GM23338 (cell line): ENCODE measurements around the gene SH3BP4. TPM values are rescaled to one million over a fixed set of nuclear protein-coding genes. Genes with fewer than 3 reads are reported as not detected.

Experiments used
- ATAC-seq: fragments of 200-7000 bp; cut with Tn5 transposase; 3 replicates; pipeline ENCODE4 v1.9.1; 2020
- DNase-seq: peaks from one replicate; pipeline ENCODE4 v3.0.0-alpha.2; 2015; ENCODE audit warnings: low spot score
- H2AFZ ChIP-seq: fragments of 200-600 bp; sonication (generic); 2 replicates; pipeline ENCODE4 v1.8.0; 2016; ENCODE audit warnings: antibody characterized with exemption, mild to moderate bottlenecking, moderate library complexity
- H3F3A ChIP-seq: fragments of 200-600 bp; sonication (generic); replicated peaks from 2 replicates; pipeline ENCODE4 v1.8.0; 2017; ENCODE audit warnings: antibody characterized with exemption, mixed run types, low read depth
- H3K27ac ChIP-seq: fragments of 200-600 bp; sonication (generic); 2 replicates; pipeline ENCODE4 v1.6.1; 2016; ENCODE audit warnings: low read depth
- H3K27me3 ChIP-seq: fragments of 200-600 bp; sonication (generic); 2 replicates; pipeline ENCODE4 v1.8.0; 2016; ENCODE audit warnings: mild to moderate bottlenecking, mixed run types, moderate library complexity; ENCODE audit not compliant: insufficient read depth
- H3K36me3 ChIP-seq: fragments of 200-600 bp; sonication (generic); 2 replicates; pipeline ENCODE4 v1.8.0; 2016; ENCODE audit warnings: mild to moderate bottlenecking; ENCODE audit not compliant: insufficient read depth
- H3K4me1 ChIP-seq: fragments of 200-600 bp; sonication (generic); 2 replicates; pipeline ENCODE4 v1.8.0; 2016; ENCODE audit warnings: mild to moderate bottlenecking, moderate library complexity; ENCODE audit not compliant: insufficient read depth
- H3K4me2 ChIP-seq: fragments of 200-600 bp; sonication (generic); 2 replicates; pipeline ENCODE4 v1.7.1; 2017; ENCODE audit warnings: mixed run types
- H3K4me3 ChIP-seq: fragments of 200-600 bp; sonication (generic); 2 replicates; pipeline ENCODE4 v1.6.1; 2016; ENCODE audit warnings: mixed run types
- H3K79me2 ChIP-seq: fragments of 200-600 bp; sonication (generic); replicated peaks from 2 replicates; pipeline ENCODE4 v1.8.0; 2017; ENCODE audit warnings: mild to moderate bottlenecking; ENCODE audit not compliant: insufficient read depth
- H3K9me2 ChIP-seq: fragments of 200-600 bp; sonication (generic); 2 replicates; pipeline ENCODE4 v1.8.0; 2017; ENCODE audit not compliant: insufficient read depth
- H4K20me1 ChIP-seq: fragments of 200-600 bp; sonication (generic); replicated peaks from 2 replicates; pipeline ENCODE4 v1.8.0; 2017; ENCODE audit warnings: mild to moderate bottlenecking; ENCODE audit not compliant: insufficient read depth
- H3K27ac Mint-ChIP-seq: 2 replicates; pipeline ENCODE4 v1.8.0; 2020; ENCODE audit warnings: inconsistent platforms, mild to moderate bottlenecking, moderate library complexity, mixed read lengths
- H3K27me3 Mint-ChIP-seq: 3 replicates; pipeline ENCODE4 v1.8.0; 2022; ENCODE audit warnings: low read depth, mild to moderate bottlenecking, moderate library complexity, mixed read lengths, inconsistent platforms; ENCODE audit not compliant: insufficient read depth, poor library complexity
- H3K36me3 Mint-ChIP-seq: 3 replicates; pipeline ENCODE4 v1.8.0; 2021; ENCODE audit warnings: low read depth, mild to moderate bottlenecking, inconsistent platforms, moderate library complexity, mixed read lengths
- H3K4me1 Mint-ChIP-seq: 3 replicates; pipeline ENCODE4 v1.8.0; 2020; ENCODE audit warnings: mild to moderate bottlenecking, inconsistent platforms, mixed read lengths
- H3K4me3 Mint-ChIP-seq: 3 replicates; pipeline ENCODE4 v1.8.0; 2021; ENCODE audit warnings: moderate library complexity, mild to moderate bottlenecking, inconsistent platforms, mixed read lengths
- H3K9me3 Mint-ChIP-seq: 3 replicates; pipeline ENCODE4 v1.8.0; 2020; ENCODE audit warnings: moderate library complexity, mild to moderate bottlenecking, inconsistent platforms, mixed read lengths
- CREB1 ChIP-seq: fragments of 250-450 bp; sonication (Bioruptor Pico); IDR thresholded peaks from 2 replicates; pipeline ENCODE4 v1.5.0; 2020; ENCODE audit warnings: low read depth, mild to moderate bottlenecking, moderate library complexity
- CTCF ChIP-seq, 2 experiments: fragments of 200-600 bp in 1 of 2; sonication (generic) in 1 of 2; conservative IDR thresholded peaks; 2 replicates each; pipeline versions ENCODE4 v1.5.1 to v1.6.1; 2016 to 2017; ENCODE audit warnings: antibody characterized with exemption in 2 of 2, low read depth in 2 of 2, mild to moderate bottlenecking in 2 of 2, moderate library complexity in 1 of 2
- ETS1 ChIP-seq: IDR thresholded peaks from 2 replicates; pipeline ENCODE4 v1.6.1; 2016; ENCODE audit warnings: antibody characterized with exemption
- EZH2 ChIP-seq: fragments of 200-600 bp; sonication (generic); IDR thresholded peaks from one replicate; pipeline ENCODE4 v1.8.0; 2017; ENCODE audit warnings: antibody characterized with exemption, mild to moderate bottlenecking, low read depth; ENCODE audit not compliant: unreplicated experiment
- EZH2phosphoT487 ChIP-seq: fragments of 200-600 bp; sonication (generic); IDR thresholded peaks from one replicate; pipeline ENCODE4 v1.8.1; 2018; ENCODE audit warnings: antibody characterized with exemption; ENCODE audit not compliant: unreplicated experiment
- JUNB ChIP-seq: IDR thresholded peaks from one replicate; pipeline ENCODE4 v1.6.1; 2016; ENCODE audit warnings: antibody characterized with exemption; ENCODE audit not compliant: unreplicated experiment
- NANOG ChIP-seq: IDR thresholded peaks from 2 replicates; pipeline ENCODE4 v1.6.1; 2016; ENCODE audit warnings: antibody characterized with exemption, borderline replicate concordance
- POLR2AphosphoS5 ChIP-seq: IDR thresholded peaks from 2 replicates; pipeline ENCODE4 v1.6.1; 2016; ENCODE audit warnings: antibody characterized with exemption, low read depth
- STAT1 ChIP-seq: IDR thresholded peaks from one replicate; pipeline ENCODE4 v1.6.1; 2016; ENCODE audit warnings: antibody characterized with exemption; ENCODE audit not compliant: unreplicated experiment
- ZNF114 ChIP-seq: fragments of 250-450 bp; sonication (Bioruptor Pico); IDR thresholded peaks from 2 replicates; pipeline ENCODE4 v1.5.0; 2020; ENCODE audit warnings: mild to moderate bottlenecking, moderate library complexity
- ZNF331 ChIP-seq: fragments of 250-450 bp; sonication (Bioruptor Pico); IDR thresholded peaks from 2 replicates; pipeline ENCODE4 v1.5.0; 2020; ENCODE audit warnings: low read depth, mild to moderate bottlenecking, moderate library complexity
- ZNF462 ChIP-seq: fragments of 250-450 bp; sonication (Bioruptor Pico); IDR thresholded peaks from 2 replicates; pipeline ENCODE4 v1.5.0; 2020; ENCODE audit warnings: mild to moderate bottlenecking, moderate library complexity
- polyA plus RNA-seq: library from polyadenylated mRNA; unstranded; fragments of >200 nt; fragmentation: Nextera tagmentation; extraction: Ambion mirVana; gene quantifications from 2 replicates; pipeline ENCODE4 v1.2.1, GENCODE V29; 2016
- total RNA-seq: library from RNA; depleted of rRNA; stranded (reverse); fragments of >200 nt; shearing (Covaris generic); gene quantifications from 2 replicates; pipeline ENCODE4 v1.2.3, GENCODE V29; 2014
- TF ChIP-seq, protein P1 (sequence below): IDR thresholded peaks from one replicate; pipeline ENCODE4 v1.6.1; 2018; ENCODE audit warnings: antibody characterized with exemption; ENCODE audit not compliant: unreplicated experiment

SH3BP4 gene
- total and polyA plus RNA-seq, 2 experiments from 2014 or later: 15.6 to 50.9 TPM

DNA sequence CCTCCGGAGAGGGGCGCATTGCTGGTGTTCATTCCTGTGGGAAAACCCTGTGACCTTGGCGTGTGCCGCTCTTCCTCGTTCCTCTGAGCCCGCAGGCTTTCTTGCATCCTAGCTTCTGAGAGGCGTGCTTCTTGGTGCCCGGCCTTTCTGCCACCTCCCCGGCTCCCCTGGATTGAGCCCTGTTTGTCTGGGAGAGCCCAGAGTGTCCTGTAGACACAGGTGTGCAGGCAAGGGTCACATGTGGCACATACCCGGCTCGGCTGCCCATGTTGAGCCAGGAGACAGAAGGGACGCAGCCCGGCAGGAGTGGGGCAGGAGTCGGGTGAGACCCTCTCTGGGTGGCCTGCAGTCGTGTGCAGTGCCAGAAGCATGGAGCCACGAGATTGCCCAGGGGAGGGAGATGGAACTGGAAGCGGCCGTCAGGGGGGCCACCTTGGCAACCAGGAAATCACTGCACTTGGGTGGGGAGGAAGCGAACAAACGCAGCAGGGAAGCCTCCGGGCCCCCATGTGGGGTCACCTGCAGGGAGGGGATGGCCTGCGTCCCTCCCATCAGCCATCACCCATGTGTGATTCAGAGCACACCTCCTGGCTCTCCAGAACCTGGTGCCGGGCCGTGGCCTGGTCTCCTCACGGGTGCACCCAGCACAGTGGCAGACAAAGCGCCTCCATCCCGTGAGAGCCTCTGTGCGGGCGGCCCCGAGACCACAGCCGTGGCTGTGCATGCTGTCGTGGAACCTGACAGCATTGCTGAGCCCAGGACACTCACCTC is 92.9 kb downstream of the SH3BP4 start:
- Mint-ChIP-seq H3K4me1 (peaks cover 1% of the 10 kb centered on the region), H3K4me3 (no peak overlapping the region), H3K27ac (no peak overlapping the region), H3K27me3 (peaks cover 8% of the 10 kb centered on the region), H3K9me3 (no peaks in the 10 kb centered on the region), H3K36me3 (peaks cover 45% of the 10 kb centered on the region)
- Histone ChIP-seq H3K27me3 (no peaks in the 10 kb centered on the region), H4K20me1 (peaks cover 26% of the 10 kb centered on the region), H3K36me3 (peaks cover 18% of the 10 kb centered on the region; the same call in 1 of the 2 replicates), H3F3A (no peaks in the 10 kb centered on the region), H3K9me2 (no peaks in the 10 kb centered on the region), H3K79me2 (peaks cover 59% of the 10 kb centered on the region), H3K4me3 (no peak overlapping the region), H3K27ac (no peak overlapping the region), H2AFZ (no peak overlapping the region), H3K4me1 (peaks cover 2% of the 10 kb centered on the region), H3K4me2 (no peak overlapping the region)
- DNase-seq (no peak), ATAC-seq (no peak)
- no peak for TF ChIP-seq ETS1
- no peak for TF ChIP-seq JUNB
- TF ChIP-seq, protein P1, sequence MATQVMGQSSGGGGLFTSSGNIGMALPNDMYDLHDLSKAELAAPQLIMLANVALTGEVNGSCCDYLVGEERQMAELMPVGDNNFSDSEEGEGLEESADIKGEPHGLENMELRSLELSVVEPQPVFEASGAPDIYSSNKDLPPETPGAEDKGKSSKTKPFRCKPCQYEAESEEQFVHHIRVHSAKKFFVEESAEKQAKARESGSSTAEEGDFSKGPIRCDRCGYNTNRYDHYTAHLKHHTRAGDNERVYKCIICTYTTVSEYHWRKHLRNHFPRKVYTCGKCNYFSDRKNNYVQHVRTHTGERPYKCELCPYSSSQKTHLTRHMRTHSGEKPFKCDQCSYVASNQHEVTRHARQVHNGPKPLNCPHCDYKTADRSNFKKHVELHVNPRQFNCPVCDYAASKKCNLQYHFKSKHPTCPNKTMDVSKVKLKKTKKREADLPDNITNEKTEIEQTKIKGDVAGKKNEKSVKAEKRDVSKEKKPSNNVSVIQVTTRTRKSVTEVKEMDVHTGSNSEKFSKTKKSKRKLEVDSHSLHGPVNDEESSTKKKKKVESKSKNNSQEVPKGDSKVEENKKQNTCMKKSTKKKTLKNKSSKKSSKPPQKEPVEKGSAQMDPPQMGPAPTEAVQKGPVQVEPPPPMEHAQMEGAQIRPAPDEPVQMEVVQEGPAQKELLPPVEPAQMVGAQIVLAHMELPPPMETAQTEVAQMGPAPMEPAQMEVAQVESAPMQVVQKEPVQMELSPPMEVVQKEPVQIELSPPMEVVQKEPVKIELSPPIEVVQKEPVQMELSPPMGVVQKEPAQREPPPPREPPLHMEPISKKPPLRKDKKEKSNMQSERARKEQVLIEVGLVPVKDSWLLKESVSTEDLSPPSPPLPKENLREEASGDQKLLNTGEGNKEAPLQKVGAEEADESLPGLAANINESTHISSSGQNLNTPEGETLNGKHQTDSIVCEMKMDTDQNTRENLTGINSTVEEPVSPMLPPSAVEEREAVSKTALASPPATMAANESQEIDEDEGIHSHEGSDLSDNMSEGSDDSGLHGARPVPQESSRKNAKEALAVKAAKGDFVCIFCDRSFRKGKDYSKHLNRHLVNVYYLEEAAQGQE: no peak
- TF ChIP-seq STAT1: no peak
- no peak for TF ChIP-seq CREB1 (CRISPR knock-in tag)
- no peak for TF ChIP-seq NANOG
- TF ChIP-seq ZNF331: no peak
- TF ChIP-seq ZNF462 (CRISPR knock-in tag): no peak
- TF ChIP-seq EZH2: no peak
- TF ChIP-seq POLR2AphosphoS5: no peak
- TF ChIP-seq CTCF (conservative IDR thresholded peaks at IDR 0.05; ENCODE audit: low read depth in 2 of 2): no peak
- TF ChIP-seq ZNF114 (CRISPR knock-in tag): no peak
- TF ChIP-seq EZH2phosphoT487: no peak
